ENCODE results near the gene PRPSAP1. TPM values are rescaled to one million over a fixed set of nuclear protein-coding genes. Genes with fewer than 3 reads are reported as not detected.
A peak's percentile ranks its signal among the peaks of the same experiment; 100 is the strongest.

PRPSAP1 gene
- polyA plus RNA-seq, 3 donors, result 76.1 to 83.6 (median 80.2) TPM

DNA sequence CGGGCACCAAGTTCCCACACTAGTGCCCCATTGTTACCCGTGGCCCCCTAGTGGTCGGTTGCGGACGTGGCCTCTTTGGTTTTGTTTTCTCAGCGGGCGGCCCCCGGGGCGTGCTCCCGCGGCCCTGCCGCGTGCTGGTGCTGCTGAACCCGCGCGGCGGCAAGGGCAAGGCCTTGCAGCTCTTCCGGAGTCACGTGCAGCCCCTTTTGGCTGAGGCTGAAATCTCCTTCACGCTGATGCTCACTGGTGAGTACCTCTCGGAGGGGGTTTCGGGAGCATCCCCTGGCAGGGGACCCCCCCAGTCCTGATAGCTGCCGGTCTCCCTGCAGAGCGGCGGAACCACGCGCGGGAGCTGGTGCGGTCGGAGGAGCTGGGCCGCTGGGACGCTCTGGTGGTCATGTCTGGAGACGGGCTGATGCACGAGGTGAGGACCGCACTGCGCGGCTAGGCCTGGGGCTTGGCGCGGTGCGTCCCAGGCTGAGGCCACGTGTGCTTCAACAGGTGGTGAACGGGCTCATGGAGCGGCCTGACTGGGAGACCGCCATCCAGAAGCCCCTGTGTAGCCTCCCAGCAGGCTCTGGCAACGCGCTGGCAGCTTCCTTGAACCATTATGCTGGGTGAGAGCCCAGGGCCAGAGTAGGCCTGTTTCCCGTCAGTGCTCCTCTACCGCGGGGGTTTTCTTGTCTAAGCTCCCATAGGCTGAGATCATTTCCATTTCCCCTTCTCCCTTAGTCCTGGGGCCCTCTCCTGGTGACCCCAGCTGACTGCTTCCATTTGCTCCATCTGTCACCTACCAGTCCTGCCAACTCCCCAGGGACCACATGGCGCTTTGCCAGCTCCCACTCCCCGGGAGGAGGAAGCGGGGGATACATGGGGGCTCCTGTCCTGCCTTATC is 32.4 kb upstream of the PRPSAP1 start:
- DNase-seq (ENCODE audit: extremely low read depth in 1 of 11, low read depth in 9 of 11, low spot score in 4 of 11), result no peak

DNA sequence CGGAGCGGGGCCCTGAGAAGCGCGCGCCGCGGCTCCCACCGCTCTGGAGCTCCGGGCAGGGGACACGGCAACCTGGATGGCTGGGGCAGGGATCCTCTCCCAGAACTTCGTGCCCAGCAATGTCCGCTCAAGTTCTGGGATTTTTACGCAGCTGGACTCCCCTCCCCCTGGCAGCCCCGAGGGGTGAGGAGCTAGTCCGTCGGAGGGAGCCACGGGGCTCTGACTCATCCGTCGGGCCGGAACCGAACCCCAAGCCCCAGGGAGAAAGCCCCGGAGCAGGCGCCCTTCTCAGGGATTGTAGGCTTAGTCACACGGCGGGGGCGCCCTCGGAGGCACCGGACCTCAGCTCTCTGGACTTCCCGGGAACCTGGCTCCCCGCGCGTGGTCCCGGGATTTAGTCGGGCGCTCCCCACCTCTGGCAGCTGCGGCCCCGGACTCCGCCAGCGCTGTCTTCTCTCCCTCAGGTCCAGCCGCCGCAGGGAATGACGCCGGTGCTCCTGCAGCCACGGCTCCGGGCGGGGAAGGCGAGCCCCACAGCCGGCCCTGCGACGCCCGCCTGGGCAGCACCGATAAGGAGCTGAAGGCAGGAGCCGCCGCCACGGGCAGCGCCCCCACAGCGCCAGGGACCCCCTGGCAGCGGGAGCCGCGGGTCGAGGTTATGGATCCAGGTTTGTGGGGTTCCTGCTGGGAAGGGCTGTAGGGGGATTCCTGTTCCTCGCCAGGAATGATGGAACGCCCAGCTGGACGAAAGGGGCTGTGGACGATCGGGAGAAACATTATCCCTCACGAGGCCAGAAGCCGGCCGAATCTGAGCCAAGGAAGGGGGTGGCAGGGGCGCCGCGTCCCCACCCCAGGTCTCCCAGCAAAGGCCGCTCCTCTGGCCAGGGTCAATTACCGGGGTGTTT is 31.5 kb upstream of the PRPSAP1 start:
- DNase-seq (ENCODE audit: extremely low read depth in 1 of 11, low read depth in 9 of 11, low spot score in 4 of 11), result no peak

- peak in 1 of 11 donors; percentile 62 for DNase-seq (ENCODE audit: extremely low read depth in 1 of 11, low read depth in 9 of 11, low spot score in 4 of 11)
These were observed 30.7 kb upstream of the PRPSAP1 start, which contains the start of gene SPHK1 for GRCh38 chr17:76384222-76384986. Gene SPHK1 (plus strand): TSS chr17:76384609. CDS start chr17:76385645, 1,036 bp downstream.

GRCh38 chr17:76383546-76384221 is 30.0 kb upstream of the PRPSAP1 start:
- no peak for DNase-seq (ENCODE audit: extremely low read depth in 1 of 11, low read depth in 9 of 11, low spot score in 4 of 11)

- no peak for DNase-seq (ENCODE audit: extremely low read depth in 1 of 11, low read depth in 9 of 11, low spot score in 4 of 11)
These were observed 29.3 kb upstream of the PRPSAP1 start for GRCh38 chr17:76382803-76383545.

GRCh38 chr17:76382351-76382802 is 28.7 kb upstream of the PRPSAP1 start:
- DNase-seq (ENCODE audit: extremely low read depth in 1 of 11, low read depth in 9 of 11, low spot score in 4 of 11), result no peak

GRCh38 chr17:76381633-76382350 is 28.1 kb upstream of the PRPSAP1 start:
- DNase-seq (ENCODE audit: extremely low read depth in 1 of 11, low read depth in 9 of 11, low spot score in 4 of 11), result no peak

DNA sequence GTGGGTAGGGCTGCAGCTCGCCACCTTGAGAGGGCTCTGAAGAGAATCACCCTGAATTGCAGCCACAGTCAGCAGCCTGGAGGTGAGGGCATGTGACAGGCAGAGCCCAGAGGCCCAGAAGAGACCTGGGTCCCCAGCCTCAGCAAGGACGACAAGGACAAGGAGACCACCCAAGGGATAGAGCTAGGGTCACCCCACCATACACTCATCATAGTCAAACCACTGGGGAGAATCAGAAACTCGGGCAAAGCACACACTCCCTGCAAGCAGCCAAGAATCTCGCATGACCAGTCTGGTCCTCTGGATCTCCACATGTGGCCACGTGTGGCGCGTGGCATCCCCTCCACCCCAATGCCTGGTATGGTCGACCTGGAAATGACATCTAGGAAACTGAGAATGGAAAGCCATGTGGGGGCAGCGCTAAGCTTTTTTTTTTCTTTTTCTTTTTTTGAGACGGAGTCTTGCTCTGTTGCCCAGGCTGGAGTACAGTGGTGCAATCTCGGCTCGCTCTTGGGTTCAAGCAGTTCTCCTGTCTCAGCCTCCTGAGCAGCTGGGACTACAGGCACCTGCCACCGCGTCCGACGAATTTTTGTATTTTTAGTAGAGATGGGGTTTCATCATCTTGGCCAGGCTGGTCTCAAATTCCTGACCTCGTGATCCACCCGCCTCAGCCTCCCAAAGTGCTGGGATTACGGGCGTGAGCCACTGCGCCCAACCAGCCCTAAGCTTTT is 26.1 kb upstream of the PRPSAP1 start:
- no peak for DNase-seq (ENCODE audit: extremely low read depth in 1 of 11, low read depth in 9 of 11, low spot score in 4 of 11)

- no peak for DNase-seq (ENCODE audit: extremely low read depth in 1 of 11, low read depth in 9 of 11, low spot score in 4 of 11)
These were observed 25.5 kb upstream of the PRPSAP1 start for GRCh38 chr17:76379275-76379641.

DNA sequence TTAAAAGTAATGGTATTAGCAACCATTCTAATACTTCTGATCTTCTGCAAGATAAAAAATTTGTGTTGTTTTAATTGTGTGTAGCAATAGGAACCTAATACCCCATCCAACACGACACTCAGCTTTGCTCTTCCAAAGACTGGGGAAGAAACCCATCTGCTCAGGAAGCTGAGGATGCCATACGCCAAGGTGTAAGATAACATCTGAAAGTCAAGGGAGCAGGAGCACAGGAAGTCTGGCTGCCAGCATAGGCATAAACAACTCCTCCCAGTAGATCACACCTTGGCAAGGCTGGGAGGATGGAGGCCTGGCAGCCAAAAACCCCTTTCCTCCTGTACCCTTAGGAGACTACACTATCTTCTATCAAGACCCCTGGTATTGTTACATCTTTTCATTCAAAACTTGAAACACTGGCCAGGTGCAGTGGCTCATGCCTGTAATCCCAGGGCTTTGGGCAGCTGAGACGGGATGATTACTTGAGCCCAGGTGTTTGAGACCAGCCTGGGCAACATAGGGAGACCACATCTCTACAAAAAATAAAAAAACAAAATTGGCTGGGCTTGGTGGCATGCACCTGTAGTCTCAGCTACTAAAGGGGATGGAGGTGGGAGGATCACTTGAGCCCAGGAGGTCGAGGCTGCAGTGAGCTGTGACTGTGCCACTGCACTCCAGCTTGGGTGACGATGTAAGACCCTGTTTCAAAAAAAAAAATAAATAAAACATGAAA is 25.0 kb upstream of the PRPSAP1 start:
- no peak for DNase-seq (ENCODE audit: extremely low read depth in 1 of 11, low read depth in 9 of 11, low spot score in 4 of 11)

DNA sequence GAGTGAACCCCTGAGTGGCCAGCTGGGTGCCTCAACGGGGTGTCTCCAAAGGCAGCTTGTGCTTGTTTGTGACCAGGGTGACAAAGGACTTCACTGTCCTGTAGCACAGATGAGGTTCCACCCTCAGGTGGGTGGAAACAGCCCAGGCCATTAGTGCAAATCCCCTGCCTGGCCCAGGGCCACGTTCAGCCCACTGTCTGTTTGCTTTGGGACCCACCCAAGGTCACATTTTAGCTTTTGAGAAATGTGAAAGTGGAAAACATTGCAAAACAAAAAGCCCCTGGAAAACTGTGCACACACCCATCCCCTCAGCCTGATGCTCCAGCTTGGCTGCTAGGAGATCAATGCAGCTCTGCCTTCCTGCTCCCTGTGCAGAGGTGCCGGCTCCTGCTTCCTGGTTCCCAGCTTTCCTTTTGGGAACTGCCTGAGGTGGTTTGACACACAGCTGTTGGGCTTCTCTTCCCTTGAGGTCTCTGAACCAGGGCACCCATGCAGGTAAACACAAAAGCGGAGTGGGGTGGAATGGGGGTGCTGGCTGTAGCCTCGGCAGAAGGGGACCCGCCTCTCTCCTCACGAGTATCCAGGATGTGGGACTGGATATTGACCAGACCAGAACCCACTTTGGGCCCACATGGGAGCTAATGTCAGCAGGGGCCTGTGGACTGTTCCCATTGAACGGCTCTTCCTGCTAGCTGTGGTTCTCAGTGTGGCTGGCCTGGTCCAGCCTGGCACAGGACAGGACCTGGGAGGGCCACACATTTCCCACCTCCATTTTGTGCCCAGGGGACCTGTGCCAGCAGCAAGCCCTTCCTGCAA is 22.8 kb upstream of the PRPSAP1 start:
- DNase-seq (ENCODE audit: extremely low read depth in 1 of 11, low read depth in 9 of 11, low spot score in 4 of 11), result no peak

GRCh38 chr17:76371656-76372628 is 18.2 kb upstream of the PRPSAP1 start:
- DNase-seq (ENCODE audit: extremely low read depth in 1 of 11, low read depth in 9 of 11, low spot score in 4 of 11), result no peak

GRCh38 chr17:76370261-76370993 is 16.7 kb upstream of the PRPSAP1 start:
- DNase-seq (ENCODE audit: extremely low read depth in 1 of 11, low read depth in 9 of 11, low spot score in 4 of 11), result no peak

Data from renal cortex interstitium (tissue), 11 donors.